H1 (cell line): Measurements from ENCODE around the gene POLDIP3. TPM values are rescaled to one million over a fixed set of nuclear protein-coding genes. Genes with fewer than 3 reads are reported as not detected.

Experiments
- ASH2L ChIP-seq: fragments of 200-600, 300-600 bp; sonication (generic); IDR thresholded peaks from one replicate; pipeline ENCODE4 v1.7.1; 2017; ENCODE audit warnings: low read length
- BACH1 ChIP-seq: IDR thresholded peaks from 2 replicates; pipeline ENCODE4 v1.6.1; 2012; ENCODE audit warnings: low read length, improper control_type of control experiment
- BRCA1 ChIP-seq: IDR thresholded peaks from 2 replicates; pipeline ENCODE4 v1.6.1; 2012; ENCODE audit warnings: low read depth, low read length, improper control_type of control experiment
- CHD2 ChIP-seq: IDR thresholded peaks from 2 replicates; pipeline ENCODE4 v1.6.1; 2012; ENCODE audit warnings: low read length, improper control_type of control experiment
- CREB1 ChIP-seq: IDR thresholded peaks from 2 replicates; pipeline ENCODE4 v1.6.1; 2012; ENCODE audit warnings: inconsistent platforms
- CTBP2 ChIP-seq: IDR thresholded peaks from 2 replicates; pipeline ENCODE4 v1.7.0; 2011; ENCODE audit warnings: borderline replicate concordance, mild to moderate bottlenecking, moderate library complexity, mixed read lengths, low read length; ENCODE audit not compliant: insufficient read depth, insufficient read length
- CTCF ChIP-seq, 3 experiments: IDR thresholded peaks; 1 replicate in 2 of 3; 2 replicates in 1 of 3; pipeline versions ENCODE4 v1.5.1 to v1.6.1; 2011; ENCODE audit warnings: low read length in 3 of 3, mild to moderate bottlenecking in 3 of 3, inconsistent platforms in 2 of 3, low read depth in 1 of 3, moderate library complexity in 1 of 3; ENCODE audit not compliant: insufficient read depth in 1 of 3; ENCODE audit errors: control extremely low read depth in 1 of 3
- GABPA ChIP-seq: IDR thresholded peaks from 2 replicates; pipeline ENCODE4 v1.6.1; 2011; ENCODE audit warnings: mild to moderate bottlenecking, low read length, moderate library complexity, borderline replicate concordance; ENCODE audit not compliant: insufficient read depth
- JUN ChIP-seq: IDR thresholded peaks from 2 replicates; pipeline ENCODE4 v1.6.1; 2011; ENCODE audit warnings: low read depth, mild to moderate bottlenecking, improper control_type of control experiment, low read length
- KDM4A ChIP-seq: IDR thresholded peaks from one replicate; pipeline ENCODE4 v1.7.1; 2012; ENCODE audit warnings: low read depth, mild to moderate bottlenecking, moderate library complexity, low read length, inconsistent platforms; ENCODE audit not compliant: severe bottlenecking
- MAX ChIP-seq: IDR thresholded peaks from 2 replicates; pipeline ENCODE4 v1.6.1; 2012; ENCODE audit warnings: inconsistent platforms
- PHF8 ChIP-seq: fragments of 200-600 bp; sonication (generic); conservative IDR thresholded peaks from 2 replicates; pipeline ENCODE4 v1.7.1; 2012; ENCODE audit warnings: low read depth, mild to moderate bottlenecking, inconsistent platforms, low read length, moderate library complexity
- RBBP5 ChIP-seq: IDR thresholded peaks from 2 replicates; pipeline ENCODE4 v1.7.1; 2012; ENCODE audit warnings: low read depth, mild to moderate bottlenecking, inconsistent platforms, low read length, moderate library complexity, borderline replicate concordance
- SIN3A ChIP-seq, 2 experiments: IDR thresholded peaks in 1 of 2; conservative IDR thresholded peaks in 1 of 2; 2 replicates each; pipeline ENCODE4 v1.6.1; 2011 to 2012; ENCODE audit warnings: low read length in 2 of 2, improper control_type of control experiment in 1 of 2, low read depth in 1 of 2, mild to moderate bottlenecking in 1 of 2
- SP4 ChIP-seq: IDR thresholded peaks from 2 replicates; pipeline ENCODE4 v1.6.1; 2012; ENCODE audit warnings: low read length, inconsistent platforms
- SUZ12 ChIP-seq: fragments of 200-600 bp; sonication (generic); IDR thresholded peaks from 2 replicates; pipeline ENCODE4 v1.6.1; 2012; ENCODE audit warnings: mild to moderate bottlenecking, inconsistent platforms, low read length, moderate library complexity, mixed read lengths
- polyA plus RNA-seq, 7 experiments: library from polyadenylated mRNA; depleted of rRNA in 3 of 7; stranded (reverse) in 5 of 7; unstranded in 2 of 7; fragments of >200 nt in 5 of 7; fragments of 200-250 nt in 2 of 7; gene quantifications; 1 replicate in 5 of 7; 2 replicates in 1 of 7; 4 replicates in 1 of 7; pipeline versions ENCODE4 v1.2.1 to v1.2.3, GENCODE V29; 2011 to 2013; ENCODE audit warnings: missing spikeins in 2 of 7, mixed read lengths in 2 of 7
- total RNA-seq: library from RNA; stranded (reverse); fragmentation: NEBNext Ultra II Directional; extraction: Animal tissue kit (Norgen Biotek cat#: 25700); gene quantifications from 2 replicates; pipeline ENCODE4 v1.2.1, GENCODE V29; 2021

POLDIP3 gene
- total and polyA plus RNA-seq, 2 of the 8 experiments (the other 6 are each of a cell fraction or from before 2014, with no cell fraction given): 43.5 to 84.6 TPM

GRCh38 chr22:42614312-42615091 is at the start of gene POLDIP3 (continued):
- TF ChIP-seq SIN3A (conservative IDR thresholded peaks at IDR 0.05 in 1 of 2, IDR thresholded peaks at IDR 0.05 in 1 of 2; ENCODE audit: low read depth in 1 of 2, low read length in 2 of 2) (peak in 1 of 2 experiments; percentile 14; a peak in 1 of 4 replicates), BRCA1 (peak; percentile 96), JUN (no peak), CTCF (IDR thresholded peaks at IDR 0.05; ENCODE audit: control extremely low read depth in 1 of 3, insufficient read depth in 1 of 3, low read depth in 1 of 3, low read length in 3 of 3) (peak in 1 of 3 experiments; percentile 32; a peak in 1 of 4 replicates), PHF8 (peak; percentile 95), SUZ12 (no peak), RBBP5 (peak; percentile 62; the same call in 1 of the 2 replicates), SP4 (no peak; the same call in 1 of the 2 replicates), ASH2L (peak; percentile 60), GABPA (peak; percentile 95; the same call in 1 of the 2 replicates), CREB1 (peak; percentile 46), CHD2 (peak; percentile 99), MAX (peak; percentile 39), KDM4A (peak; percentile 82), CTBP2 (no peak), BACH1 (peak; percentile 45; the same call in 1 of the 2 replicates)
- TF ChIP-seq, all 59 proteins: peak for 15
